Gastrocnemius medialis (tissue), 4 donors: ENCODE measurements around the gene MAFB.

Source experiments
- POLR2A ChIP-seq, 2 donors: fragments of 450-650 bp; IDR thresholded peaks; one replicate each; pipeline ENCODE4 v1.6.1; 2017; ENCODE audit warnings: antibody characterized with exemption in 2 of 2, mild to moderate bottlenecking in 2 of 2, moderate library complexity in 2 of 2
- TF ChIP-seq, protein P1 (sequence below), 5 experiments: fragments of 450-650 bp in 3 of 5; fragments of 200-600 bp in 2 of 5; sonication (generic) in 2 of 5; IDR thresholded peaks in 4 of 5; conservative IDR thresholded peaks in 1 of 5; 1 replicate in 4 of 5; 2 replicates in 1 of 5; pipeline ENCODE4 v1.5.1; 2016 to 2019; ENCODE audit warnings: antibody characterized with exemption in 5 of 5, mild to moderate bottlenecking in 3 of 5, moderate library complexity in 3 of 5

- TF ChIP-seq, protein P1, sequence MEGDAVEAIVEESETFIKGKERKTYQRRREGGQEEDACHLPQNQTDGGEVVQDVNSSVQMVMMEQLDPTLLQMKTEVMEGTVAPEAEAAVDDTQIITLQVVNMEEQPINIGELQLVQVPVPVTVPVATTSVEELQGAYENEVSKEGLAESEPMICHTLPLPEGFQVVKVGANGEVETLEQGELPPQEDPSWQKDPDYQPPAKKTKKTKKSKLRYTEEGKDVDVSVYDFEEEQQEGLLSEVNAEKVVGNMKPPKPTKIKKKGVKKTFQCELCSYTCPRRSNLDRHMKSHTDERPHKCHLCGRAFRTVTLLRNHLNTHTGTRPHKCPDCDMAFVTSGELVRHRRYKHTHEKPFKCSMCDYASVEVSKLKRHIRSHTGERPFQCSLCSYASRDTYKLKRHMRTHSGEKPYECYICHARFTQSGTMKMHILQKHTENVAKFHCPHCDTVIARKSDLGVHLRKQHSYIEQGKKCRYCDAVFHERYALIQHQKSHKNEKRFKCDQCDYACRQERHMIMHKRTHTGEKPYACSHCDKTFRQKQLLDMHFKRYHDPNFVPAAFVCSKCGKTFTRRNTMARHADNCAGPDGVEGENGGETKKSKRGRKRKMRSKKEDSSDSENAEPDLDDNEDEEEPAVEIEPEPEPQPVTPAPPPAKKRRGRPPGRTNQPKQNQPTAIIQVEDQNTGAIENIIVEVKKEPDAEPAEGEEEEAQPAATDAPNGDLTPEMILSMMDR (IDR thresholded peaks at IDR 0.05 in 4 of 5, conservative IDR thresholded peaks at IDR 0.05 in 1 of 5) = no peak
- TF ChIP-seq POLR2A (IDR thresholded peaks at IDR 0.05) = no peak
Measured at GRCh38 chr20:40681684-40682083, 7.4 kb downstream of the MAFB start.
